Germinal center (tissue), 1 donor: ENCODE measurements around the gene UPF2.
"Not testable (repeated sequence)": the region's sequence is repeated elsewhere in the genome, so short reads cannot be mapped to it uniquely, and the experiment has no call there.

Experiments
- DNase-seq: peaks from one replicate; pipeline ENCODE4 v3.0.0; 2012; ENCODE audit warnings: mixed read lengths, low spot score

The UPF2 gene

DNA sequence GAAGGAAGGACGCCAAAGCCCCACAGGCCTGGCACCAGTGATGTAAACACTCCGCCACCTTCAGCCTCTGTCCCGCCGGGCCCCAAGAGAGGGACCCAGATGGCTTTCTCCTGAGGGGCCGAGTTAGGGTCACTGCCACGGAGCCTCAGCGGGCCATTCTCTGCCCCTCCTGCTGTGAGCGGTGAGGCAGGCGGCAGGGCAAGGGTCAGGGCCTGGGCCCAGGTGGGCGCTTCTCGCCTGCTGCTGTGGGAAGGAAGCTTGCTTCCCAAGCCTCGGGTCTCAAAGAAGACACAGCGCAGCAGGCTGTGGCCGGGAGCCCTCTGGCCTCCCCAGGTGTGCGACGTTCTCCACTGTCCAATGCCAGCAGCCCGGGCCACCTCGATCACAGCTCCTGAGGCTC is 134.7 kb downstream of the UPF2 start:
- DNase-seq, result no peak

DNA sequence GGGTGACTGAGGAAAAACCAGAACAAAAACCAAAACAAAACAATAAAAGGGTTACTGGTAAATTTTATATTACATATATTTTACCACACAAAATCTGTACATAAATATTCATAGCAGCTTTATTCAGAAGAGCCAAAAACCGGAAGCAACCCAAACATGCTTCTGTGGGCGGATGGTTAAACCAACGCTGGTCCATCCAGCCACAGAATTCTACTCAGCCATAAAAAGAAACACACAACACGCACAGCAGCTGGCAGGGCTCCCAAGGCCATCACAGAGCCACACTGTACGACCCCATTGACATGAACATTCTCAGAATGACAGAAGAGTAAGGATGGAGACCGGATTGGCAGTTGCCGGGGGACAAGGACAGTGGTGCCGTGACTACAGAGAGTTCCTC is 135.9 kb downstream of the UPF2 start:
- DNase-seq, result no peak

DNA sequence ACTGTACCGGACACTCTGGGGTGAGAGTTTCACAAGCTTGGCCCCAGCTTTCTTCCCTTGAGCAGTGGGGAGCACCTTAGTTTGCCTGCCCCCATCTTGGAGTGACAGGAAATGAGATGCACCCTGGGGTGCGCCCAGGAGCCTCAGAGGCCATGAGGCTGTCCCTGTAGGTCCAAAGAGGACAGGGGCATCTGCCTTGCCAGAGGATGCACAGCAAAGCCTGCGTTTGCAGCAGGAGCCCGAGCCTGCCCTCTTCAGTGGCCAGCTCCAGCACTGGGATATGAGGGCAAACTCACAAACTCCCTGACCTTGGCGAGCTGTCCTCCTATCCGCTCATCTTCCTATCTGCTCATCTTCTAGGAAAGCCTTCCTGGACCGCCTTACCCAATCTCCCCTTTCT is 140.0 kb downstream of the UPF2 start:
- no peak for DNase-seq

DNA sequence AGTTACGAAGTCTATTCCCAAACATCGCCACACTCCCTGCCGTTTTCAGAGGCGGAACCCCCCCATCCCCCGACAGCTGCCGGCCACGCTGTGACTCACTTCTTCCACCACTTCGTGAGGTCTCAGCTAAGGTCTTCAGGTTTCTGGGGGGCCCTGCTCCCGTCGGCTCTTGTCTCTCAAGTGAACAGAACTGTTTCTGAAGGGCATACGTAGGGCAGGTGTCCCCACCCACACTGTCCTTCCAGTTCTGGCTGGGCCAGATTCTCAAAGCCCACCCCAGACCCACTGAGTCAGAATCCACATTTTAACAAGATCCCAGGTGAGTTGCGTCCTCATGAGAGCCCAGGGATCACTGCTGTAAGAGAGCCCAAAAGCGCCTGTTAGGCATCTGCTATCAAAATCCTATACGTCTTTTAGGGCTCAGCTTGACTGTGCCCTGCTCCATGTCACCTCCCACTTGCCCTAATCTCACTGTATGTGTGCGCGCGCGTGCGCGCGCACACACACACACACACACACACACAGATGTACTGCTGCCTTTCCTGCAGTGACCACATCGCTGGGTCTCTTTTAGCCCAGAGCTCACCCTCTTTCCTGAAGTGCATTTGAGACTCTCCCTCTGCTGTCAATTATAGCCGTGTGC is 140.7 kb downstream of the UPF2 start:
- no peak for DNase-seq

DNA sequence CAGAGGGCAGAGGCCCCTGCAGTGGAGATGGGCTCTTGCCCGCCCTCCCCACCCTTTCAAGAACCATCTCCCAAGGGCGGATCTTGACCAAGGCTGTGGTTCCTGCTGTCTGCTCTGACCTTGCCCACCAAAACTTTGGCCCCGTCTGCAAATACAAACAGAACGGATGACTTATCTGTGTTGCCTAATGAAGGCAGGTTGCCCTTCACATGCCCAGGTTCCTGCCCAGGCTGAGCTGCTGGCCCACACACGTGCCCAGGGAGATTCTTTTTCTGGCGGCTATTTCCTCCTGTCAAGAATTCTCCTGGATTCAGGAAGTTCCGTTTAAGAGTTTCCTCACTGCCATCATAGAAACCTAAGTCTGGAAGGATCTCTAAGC is 141.2 kb downstream of the UPF2 start:
- no peak for DNase-seq

DNA sequence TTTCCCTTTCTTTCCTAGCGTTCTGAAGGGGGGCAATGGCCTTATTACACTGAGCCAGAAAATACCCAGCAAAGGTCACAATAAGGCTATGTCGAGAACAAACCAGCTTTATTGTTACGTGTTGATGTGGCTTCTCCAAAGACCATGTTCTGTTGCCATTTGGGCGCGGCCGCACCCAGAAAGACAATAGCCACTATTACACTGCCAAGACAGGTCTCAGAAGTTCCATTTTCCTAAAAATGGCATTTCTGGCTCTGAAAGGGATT is 141.6 kb downstream of the UPF2 start:
- DNase-seq, result no peak

DNA sequence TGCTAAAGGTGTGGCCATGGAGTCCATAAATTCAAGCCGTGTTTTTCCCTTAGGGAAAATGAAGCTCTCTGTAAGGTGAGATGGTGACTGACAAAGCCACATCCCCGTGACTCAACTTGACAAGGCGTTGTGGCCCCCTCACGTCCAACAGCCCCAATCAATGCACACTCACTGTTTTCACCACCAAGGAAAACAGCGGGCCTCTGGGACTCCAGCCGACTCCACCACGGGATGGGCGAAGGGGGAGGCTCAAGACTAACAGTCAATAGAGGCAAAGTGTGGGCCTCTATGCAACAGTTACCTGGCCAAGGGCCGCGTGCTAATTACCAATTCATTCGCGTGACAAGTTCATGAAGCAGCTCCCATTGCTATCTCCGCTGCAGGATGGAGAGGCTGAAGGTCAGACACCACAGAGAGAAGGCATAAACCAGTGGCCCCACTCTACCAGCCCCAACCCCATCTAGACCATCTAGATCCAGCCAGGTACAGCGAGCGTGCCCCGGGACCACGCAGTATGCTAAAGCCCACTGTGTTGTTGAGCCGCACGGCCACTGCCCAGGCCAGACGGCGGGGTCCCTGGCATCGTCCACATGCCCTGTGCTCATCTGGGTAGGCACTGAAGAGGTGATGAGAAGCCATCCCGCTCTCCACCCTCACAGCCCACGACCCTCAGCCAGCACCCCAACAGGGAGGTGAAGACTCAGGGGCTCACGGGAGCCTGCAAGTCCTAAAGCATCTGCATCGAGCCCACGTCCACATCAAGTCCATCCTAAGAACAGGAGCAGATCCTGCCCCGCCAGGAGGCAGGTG is 143.3 kb downstream of the UPF2 start:
- DNase-seq, result no peak

DNA sequence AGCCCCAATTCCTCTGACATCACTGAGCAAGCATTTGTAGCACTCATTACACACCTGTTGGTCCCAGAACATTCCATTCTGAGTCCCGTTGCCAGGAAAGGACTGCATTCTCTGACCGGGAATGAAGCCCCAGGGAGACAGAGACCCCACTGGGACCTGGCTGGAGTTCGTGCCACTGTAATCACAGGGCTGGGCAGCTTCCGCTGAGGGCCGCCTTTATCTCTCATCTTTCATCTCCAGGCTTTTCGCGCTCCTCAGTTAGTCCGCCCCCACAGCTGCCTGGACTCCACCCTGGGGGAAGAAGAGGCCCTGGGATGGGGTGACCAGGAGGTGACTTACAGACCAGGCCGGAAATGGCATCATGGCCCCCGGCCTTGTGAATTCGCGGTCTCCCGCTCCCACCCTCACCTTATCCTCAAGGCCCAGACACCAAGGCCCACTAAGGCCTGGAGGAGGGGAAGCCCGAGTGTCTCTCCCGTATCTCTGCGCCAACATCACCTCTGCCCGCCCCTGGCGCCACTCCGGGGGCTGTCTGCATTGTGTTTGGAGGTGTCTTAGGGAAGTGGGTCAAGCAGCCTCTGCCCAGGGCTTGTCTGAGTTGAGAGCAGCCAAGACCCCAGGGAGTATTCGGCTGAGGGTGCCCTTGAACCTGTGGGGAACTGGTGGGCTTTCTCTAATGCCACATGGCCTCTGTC is 144.1 kb downstream of the UPF2 start:
- DNase-seq, result no peak

DNA sequence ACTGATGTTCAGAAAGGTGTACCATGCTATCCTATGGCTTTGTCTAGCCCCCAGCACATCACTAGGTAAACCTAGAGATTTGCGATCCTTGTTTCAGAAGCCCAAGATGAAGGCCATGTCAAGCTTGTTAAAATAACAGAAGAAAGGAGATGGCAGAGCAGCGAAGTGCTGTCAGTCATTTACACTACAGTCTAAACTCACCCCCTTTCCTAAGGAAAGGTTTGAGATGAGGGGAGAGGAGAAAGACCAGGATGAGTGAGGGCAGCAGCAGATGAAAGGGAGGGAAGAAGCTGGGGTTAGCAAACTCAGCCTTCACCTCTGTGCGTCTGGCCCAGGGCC is 144.6 kb downstream of the UPF2 start:
- DNase-seq, result no peak

DNA sequence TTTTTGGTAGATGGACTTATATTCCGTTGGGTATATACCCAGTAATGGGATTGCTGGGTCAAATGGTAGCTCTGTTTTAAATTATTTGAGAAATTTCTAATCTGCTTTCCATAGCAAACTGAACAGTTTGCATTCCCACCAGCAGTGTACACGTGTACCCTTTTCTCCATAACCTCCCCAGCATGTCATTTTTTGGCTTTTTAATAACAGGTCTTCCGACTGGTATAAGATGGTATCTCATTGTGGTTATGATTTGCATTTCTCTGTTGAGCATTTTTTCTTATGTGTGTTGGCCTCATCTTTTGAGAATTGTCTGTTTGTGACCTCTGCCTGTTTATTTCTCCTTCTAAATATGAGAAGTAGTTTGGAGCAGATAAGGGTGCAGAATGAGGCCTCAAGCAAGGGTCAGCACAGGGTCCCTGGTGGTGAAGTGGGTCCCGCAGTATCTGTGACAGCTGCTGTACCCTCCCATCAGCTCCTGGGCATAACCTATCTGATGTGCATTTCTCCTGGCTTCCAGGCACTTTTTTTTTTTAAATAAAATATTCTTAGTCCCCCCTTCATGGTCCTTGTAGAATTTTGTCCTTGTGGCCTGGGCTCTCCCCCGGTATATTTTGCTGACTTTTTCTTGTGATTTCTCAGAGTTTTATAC is 145.9 kb downstream of the UPF2 start:
- no peak for DNase-seq

DNA sequence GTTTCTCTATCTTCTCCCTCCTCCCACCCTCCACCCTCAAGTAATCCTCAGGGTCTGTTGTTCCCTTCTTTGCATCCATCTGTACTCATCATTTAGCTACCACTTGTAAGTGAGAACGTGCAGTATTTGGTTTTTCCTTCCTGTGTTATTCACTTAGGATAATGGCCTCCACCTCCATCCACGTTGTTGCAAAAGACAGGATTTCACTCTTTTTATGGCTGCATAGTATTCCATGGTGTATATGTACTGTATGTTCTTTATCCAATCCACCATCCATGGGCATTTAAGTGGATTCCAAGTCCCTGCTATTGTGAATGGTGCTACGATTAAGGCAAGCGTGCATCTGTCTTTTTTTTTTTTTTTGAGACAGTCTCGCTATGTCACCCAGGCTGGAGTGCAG is 147.0 kb downstream of the UPF2 start:
- DNase-seq, result no peak

DNA sequence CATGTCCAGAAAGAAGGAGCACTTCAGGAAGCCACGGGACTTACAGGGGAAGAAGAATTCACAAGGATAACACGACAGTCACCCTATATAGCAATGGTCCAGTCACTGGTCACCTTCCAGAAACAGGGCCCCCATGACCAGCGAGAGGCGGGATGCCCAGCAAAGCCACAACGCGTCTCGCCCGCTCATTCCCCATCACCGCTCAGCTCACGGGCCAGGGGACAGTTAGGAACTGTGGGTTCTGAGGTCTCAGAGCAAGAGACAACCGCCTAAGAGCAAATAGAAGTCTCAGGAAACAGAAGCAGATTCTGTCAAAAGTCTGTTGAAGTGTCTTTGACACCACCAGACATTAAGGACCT is 147.5 kb downstream of the UPF2 start:
- DNase-seq, result no peak

DNA sequence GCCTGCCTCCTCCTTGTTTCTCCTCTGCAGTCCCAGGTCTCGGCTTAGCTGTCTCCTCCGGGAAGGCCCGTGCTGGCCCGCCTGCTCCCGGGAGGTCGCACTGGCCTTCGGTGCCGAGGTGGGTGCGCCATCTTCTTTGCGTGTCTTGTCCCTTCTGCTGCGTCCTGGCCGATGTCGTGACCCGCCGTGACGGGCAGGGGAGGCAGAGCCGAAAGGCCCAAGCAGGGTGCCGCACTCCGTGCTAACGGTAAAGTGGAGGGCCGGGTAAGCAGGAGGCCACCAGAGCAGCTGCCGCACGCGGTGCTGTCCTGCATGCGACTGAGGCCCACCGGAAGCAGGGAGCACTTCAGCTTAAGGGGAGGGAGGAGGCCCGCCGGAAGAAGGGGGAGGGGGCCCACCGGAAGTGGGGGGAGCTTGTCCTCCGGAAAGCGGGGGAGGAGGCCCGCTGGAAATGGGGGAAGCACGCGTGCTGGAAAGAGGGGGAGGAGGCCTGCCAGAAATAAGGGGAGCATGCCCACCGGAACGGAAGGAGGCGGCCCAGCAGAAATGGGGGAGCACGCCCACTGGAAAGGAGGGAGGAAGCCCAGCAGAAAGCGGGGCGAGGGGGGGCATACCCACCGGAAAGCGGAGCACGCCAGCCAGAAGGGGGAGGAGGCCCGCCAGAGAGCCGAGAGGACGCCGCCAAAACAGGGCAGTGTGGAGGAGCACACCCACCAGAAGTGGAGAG is 148.1 kb downstream of the UPF2 start:
- no peak for DNase-seq

DNA sequence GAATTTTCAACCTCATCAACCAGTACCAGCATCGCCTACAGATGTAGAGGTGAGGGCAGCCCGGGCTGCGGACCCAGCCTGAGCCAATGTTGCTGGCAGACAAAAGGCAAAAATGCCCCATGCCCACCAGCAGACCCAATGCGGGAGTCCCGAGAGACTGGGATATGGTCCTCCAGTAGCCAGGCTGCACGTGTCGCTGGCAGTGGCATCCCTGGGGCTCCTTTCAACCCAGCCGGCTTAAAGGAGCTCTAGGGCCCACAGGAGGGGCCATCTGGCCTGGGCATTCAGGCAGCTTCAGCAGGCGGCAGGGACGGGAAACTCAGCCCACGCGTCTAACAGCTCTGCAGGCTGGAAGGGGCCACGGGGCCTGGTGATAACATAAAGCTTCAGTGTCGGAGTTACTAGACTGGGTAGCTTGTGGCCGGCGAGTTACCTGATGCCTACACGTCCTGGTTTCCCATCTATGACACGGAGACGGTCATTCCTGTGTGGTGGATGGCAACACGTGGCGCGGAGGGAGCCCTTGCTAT is 148.8 kb downstream of the UPF2 start:
- DNase-seq, result no peak

DNA sequence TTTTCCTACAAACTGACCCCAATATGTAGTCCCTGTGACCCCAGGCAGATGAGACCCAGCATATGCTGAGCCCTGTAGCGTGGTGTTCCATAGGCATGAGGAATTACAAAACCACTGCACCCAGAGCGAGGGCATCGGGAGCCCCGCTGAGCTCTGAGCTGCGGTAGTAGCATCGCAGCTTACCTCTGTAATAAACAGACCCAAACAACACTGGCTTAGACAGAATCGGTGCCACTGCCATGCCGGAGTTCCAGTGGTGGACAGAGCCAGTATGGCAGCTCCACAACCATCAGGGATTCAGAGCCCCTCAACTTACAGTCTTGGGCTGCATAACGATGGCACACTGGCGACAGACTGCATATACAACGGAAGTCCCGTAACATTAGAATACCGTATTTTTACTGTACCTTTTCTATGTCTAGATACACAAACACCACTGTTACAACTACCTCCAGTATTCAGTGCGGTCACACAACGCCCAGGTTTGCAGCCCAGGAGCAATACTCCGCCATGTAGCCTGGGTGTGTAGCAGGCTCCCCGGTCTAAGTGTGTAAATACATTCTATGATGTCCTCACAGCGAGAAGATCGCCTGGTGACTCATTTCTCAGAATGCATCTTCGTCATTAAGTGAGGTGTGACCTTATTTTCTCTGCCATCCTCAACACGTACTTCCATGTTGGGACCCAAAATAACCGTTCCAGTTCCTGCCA is 150.7 kb downstream of the UPF2 start:
- no peak for DNase-seq

DNA sequence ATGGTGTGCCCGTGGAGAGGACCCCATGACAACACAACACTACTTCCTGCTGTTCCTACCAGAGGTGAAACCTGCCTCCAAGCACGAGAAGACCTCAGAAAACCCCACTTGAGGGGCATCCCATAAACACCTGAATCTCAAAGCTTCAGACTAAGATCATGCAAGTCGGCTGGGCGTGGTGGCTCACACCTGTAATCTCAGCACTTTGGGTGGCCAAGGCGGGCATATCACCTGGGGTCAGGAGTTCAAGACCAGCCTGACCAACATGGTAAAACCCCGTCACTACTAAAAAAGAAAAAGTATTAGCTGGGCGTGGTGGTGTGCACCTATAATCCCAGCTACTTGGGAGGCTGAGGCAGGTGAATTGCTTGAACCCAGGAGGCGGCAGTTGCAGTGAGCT is 153.3 kb downstream of the UPF2 start:
- not testable (repeated sequence) for DNase-seq

DNA sequence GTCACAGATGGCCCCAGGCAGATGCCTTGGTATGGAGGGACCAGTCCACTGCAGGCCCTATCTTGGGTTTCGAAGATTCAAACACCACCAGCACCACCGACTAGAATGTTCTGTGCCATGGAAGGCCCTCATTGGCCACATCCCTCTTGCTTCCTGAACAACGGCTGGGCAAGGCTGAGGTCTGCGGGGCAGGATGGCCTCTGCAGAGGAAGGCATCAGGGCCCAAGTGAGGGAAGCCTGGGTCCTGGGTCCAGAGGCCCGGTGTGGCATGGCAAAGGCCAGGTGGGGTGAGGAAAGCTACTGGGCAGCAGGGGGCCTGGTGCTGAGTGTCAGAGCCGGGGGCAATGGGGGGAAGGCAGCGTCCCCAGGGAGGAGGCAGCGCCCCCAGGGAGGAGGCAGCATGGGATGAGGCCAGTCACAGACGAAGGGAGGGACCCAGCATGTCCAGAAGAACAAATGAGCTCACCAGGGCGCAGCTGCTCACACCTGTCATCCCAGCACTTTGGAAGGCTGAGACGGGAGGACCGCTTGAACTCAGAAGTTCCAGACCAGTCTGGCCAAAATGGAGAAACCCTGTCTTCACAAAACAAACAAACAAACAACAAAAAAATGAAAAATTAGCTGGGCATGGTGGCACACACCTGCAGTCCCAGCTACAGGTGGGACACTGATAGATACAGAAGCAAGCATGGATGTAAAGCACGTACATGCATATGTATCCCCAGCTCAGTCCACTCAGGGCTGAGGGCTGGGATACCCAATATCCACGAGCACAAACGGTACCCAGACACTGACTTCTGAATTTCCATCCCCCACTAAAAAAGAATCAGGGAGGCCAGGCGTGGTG is 155.0 kb downstream of the UPF2 start:
- no peak for DNase-seq

DNA sequence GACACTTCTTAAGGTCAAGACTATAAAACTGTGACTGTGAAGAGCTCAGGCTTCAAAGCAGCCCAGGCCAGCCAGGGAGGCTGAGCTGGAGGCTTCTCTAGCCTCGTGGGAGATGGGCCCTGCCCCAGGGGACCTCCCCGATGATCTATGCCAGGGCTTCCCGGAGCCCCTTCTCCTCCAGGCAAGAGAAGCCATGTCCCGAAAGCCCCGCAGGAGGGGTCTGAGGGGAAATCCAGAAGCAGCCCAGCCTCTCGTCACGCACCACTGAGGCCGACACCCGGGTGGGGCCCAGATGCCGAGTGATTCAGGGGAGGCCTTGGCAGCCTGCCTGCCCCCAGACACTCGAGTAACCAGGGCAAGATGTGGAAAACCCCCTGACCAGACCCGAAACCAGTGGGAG is 155.8 kb downstream of the UPF2 start:
- no peak for DNase-seq

DNA sequence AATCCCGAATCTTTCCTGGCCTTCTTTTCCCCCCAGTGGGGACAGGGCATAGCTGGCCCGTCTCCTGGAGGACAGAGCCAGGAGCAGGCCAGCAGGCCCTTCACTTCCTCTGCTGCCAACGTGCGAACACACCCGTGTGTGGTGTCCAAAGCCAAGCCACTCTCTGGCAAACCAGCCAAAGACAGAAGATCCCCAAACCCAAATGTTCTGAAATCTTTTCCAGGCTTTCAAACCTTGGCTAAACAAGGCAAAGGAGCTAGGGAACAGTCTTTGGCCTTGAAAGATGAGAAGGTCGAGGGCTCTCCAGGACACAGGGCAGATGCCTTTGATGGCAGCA is 156.5 kb downstream of the UPF2 start:
- no peak for DNase-seq

DNA sequence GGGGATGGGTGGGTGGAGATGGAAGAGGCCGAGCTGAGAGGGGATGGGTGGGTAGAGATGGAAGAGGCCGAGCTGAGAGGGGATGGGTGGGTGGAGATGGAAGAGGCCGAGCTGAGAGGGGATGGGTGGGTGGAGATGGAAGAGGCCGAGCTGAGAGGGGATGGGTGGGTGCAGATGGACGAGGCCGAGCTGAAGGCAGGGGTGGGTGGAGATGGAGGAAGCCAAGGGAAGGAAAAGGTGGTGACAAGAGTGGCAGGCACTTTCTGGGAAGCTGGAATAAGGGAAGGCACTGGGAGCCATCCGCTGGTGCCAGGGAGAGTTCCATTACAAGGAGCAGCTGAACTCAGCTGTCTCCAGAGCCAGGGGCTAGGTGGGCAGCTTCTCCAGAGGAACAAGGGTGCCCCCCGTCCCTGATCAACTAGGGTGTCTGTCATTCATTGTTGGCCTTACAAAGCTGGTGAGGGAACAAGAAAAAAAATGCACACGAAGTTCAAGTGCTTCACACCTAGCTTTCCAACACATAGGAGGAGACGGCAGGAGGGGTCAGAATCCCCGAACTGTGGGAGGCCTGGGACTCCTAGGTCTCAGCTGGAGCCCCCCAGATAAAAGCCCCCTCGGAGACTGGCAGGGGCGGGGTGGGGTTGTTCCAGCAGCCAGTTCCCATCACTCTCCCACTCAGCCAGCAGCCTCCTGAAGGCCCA is 157.0 kb downstream of the UPF2 start:
- DNase-seq, result no peak
